PC-3 (cell line): Measurements from ENCODE around the gene ENPP7.

Experiments
- CTCF ChIP-seq: fragments of 300-600 bp; sonication (generic); conservative IDR thresholded peaks from 2 replicates; pipeline ENCODE4 v1.5.1; 2017; ENCODE audit warnings: antibody characterized with exemption, low read depth, mild to moderate bottlenecking, low read length
- EZH2 ChIP-seq: fragments of 300-600 bp; sonication (generic); IDR thresholded peaks from one replicate; pipeline ENCODE4 v1.6.1; 2017; ENCODE audit warnings: antibody characterized with exemption, mild to moderate bottlenecking, low read length; ENCODE audit not compliant: unreplicated experiment
- EZH2phosphoT487 ChIP-seq: fragments of 300-600 bp; sonication (generic); IDR thresholded peaks from 2 replicates; pipeline ENCODE4 v1.6.1; 2018; ENCODE audit warnings: mild to moderate bottlenecking, antibody characterized with exemption, low read length, borderline replicate concordance

GRCh38 chr17:79730769-79731483, at the start of gene ENPP7:
- TF ChIP-seq CTCF, result no peak
- TF ChIP-seq EZH2, result no peak
- TF ChIP-seq EZH2phosphoT487, result no peak
